H1 (cell line): ENCODE measurements around the gene BTBD10.

Source experiments
- CHD1 ChIP-seq: IDR thresholded peaks from 2 replicates; pipeline ENCODE4 v1.6.1; 2012; ENCODE audit warnings: low read depth, low read length, improper control_type of control experiment
- TF ChIP-seq, protein P1 (sequence below), 3 experiments: IDR thresholded peaks; 1 replicate in 2 of 3; 2 replicates in 1 of 3; pipeline versions ENCODE4 v1.5.1 to v1.6.1; 2011; ENCODE audit warnings: low read length in 3 of 3, mild to moderate bottlenecking in 3 of 3, inconsistent platforms in 2 of 3, low read depth in 1 of 3, moderate library complexity in 1 of 3; ENCODE audit not compliant: insufficient read depth in 1 of 3; ENCODE audit errors: control extremely low read depth in 1 of 3

DNA sequence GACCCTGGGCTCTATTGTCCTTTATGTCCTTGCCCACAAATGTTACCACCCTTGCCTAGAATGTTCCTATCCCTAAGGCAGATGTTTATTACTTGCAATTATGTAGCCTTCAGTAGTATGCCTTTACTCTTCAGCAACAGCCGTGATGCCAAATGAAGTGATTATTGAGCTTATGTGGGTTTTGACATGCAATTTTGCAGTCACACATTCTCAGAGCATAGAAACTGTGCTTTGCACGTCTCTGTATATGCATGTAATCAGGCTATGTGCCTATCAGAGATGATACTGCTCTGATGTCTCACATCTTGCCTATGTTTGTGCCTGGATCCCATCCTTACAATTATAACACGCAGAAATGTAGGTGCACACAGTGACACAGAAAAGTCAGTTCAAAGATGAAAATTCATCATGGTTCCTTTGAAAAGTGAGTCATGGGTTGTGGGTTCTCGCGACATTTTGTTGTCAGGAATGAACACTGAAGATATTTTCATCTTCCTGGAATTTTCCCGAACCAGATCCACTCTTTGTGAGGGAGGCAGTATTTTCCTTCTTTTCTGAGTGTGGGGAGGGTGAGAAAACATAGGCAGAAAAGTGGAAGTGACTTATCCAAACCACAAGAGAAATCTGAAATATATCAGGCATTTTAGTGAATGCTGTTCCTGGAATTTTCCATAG is 104.3 kb downstream of the BTBD10 start:
- TF ChIP-seq CHD1, result no peak
- TF ChIP-seq, protein P1, sequence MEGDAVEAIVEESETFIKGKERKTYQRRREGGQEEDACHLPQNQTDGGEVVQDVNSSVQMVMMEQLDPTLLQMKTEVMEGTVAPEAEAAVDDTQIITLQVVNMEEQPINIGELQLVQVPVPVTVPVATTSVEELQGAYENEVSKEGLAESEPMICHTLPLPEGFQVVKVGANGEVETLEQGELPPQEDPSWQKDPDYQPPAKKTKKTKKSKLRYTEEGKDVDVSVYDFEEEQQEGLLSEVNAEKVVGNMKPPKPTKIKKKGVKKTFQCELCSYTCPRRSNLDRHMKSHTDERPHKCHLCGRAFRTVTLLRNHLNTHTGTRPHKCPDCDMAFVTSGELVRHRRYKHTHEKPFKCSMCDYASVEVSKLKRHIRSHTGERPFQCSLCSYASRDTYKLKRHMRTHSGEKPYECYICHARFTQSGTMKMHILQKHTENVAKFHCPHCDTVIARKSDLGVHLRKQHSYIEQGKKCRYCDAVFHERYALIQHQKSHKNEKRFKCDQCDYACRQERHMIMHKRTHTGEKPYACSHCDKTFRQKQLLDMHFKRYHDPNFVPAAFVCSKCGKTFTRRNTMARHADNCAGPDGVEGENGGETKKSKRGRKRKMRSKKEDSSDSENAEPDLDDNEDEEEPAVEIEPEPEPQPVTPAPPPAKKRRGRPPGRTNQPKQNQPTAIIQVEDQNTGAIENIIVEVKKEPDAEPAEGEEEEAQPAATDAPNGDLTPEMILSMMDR (IDR thresholded peaks at IDR 0.05; ENCODE audit: control extremely low read depth in 1 of 3, insufficient read depth in 1 of 3, low read depth in 1 of 3, low read length in 3 of 3), result no peak
